AG10803 (cell line): ENCODE results near the gene MAP4K2.
A peak's percentile ranks its signal among the peaks of the same experiment; 100 is the strongest.

Experiments
- DNase-seq: peaks from one replicate; pipeline ENCODE4 v3.0.0; 2010; ENCODE audit warnings: low read depth
- H3K4me3 ChIP-seq: 2 replicates; pipeline ENCODE4 v1.5.1; 2011; ENCODE audit warnings: mild to moderate bottlenecking, low read length, control low read depth
- TF ChIP-seq, protein P1 (sequence below): conservative IDR thresholded peaks from 2 replicates; pipeline ENCODE4 v1.5.1; 2011; ENCODE audit warnings: mild to moderate bottlenecking, low read length, control low read depth, inconsistent platforms

Gene MAP4K2

DNA sequence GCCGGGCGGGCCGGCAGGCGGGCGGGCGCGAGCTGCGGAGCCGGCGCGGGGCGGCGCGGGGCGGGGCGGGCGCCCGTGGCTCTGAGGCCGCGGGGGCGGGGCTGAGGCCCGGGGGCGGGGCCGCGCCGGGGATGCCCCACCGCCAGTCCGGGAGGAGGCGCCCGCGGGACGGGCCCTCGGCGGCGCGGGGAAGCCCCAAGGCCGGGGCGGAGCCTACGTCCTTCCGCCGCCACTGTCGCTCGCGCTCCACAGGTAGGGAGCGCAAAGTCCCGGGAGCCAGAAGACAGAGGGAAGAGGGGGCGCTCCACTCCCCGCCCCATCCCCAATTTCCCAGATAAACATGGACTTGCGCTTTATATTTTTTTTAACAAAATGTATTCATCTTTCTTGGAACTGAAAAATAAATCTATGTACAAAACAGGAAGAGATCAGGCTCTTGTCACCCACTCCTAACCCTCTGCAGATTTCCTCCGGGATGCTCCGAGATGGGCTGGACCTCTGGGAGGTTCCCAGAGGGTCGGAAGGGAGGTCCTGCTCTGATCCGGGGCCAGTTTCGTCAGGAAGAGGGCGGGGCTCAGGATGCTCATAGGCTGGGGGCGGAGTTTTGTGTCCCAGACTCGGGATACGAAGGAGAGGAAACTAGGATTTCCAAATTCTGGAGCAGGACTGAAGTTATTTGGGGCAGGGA lies at the start of gene MAP4K2:
MAP4K2 (minus strand) TSS at position 57 of the 688 bp plus-strand sequence. CDS start 65 bp downstream, outside the sequence.
- TF ChIP-seq, protein P1, sequence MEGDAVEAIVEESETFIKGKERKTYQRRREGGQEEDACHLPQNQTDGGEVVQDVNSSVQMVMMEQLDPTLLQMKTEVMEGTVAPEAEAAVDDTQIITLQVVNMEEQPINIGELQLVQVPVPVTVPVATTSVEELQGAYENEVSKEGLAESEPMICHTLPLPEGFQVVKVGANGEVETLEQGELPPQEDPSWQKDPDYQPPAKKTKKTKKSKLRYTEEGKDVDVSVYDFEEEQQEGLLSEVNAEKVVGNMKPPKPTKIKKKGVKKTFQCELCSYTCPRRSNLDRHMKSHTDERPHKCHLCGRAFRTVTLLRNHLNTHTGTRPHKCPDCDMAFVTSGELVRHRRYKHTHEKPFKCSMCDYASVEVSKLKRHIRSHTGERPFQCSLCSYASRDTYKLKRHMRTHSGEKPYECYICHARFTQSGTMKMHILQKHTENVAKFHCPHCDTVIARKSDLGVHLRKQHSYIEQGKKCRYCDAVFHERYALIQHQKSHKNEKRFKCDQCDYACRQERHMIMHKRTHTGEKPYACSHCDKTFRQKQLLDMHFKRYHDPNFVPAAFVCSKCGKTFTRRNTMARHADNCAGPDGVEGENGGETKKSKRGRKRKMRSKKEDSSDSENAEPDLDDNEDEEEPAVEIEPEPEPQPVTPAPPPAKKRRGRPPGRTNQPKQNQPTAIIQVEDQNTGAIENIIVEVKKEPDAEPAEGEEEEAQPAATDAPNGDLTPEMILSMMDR: peak; percentile 19; the same call in 1 of the 2 replicates
- peak; percentile 74 for DNase-seq
- H3K4me3 ChIP-seq: peak within 1 kb of the TSS; percentile 77

DNA sequence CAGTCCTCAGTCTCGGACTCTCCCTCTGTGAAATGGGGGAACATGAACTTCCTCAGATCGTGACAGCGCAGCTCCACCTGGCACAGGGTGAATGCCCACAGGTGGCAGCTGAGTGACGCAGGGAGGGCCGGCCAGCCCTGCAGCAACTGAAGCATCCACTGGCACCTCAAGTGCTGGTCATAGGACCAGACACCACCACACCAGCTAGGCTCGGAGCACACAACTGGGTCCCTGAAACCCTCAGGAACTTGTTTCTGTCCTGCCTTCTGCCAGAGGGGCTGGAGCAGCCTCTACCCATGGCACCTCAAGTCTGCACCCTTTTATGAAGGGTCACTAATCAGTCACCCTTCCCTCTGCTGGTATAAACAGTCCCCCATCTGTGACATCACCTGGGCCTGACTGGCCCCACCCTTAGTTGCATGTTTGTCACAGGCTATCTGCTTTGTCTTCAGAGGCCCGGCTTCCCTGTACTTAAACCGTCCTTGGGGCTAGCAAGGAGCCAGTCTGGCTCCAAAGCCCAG lies 48.9 kb upstream of the MAP4K2 start:
- no peak for DNase-seq
- no peak overlapping the region for H3K4me3 ChIP-seq
- TF ChIP-seq, protein P1: no peak

DNA sequence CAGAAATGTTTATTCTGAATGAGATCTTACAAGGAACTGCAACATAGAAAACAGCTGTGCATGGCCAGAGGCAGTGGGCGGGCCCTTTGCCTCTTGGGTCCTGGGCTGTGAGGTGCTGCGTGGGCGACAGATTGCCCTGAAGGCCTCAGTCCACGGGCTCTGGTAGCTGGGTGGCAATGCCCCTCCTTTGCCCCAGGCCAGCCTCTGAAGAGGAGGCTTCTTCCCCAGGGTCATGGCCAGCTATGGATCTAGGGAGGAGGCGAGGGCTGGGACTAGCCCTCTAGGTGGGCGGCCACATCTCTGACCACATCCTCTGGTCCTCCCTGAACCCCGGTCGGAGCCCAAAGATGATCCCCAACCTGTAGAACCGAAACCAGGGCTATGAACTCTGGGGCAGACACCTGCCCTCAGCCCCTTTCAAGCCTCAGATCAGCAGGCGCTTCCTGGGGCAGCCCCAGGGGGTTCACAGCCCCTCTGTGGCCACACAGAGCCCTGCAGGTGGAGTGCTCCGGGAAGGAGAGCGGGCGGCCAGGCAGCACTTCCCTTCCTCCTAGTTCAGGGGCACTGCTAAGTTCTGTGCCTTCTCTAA lies 48.1 kb upstream of the MAP4K2 start:
- H3K4me3 ChIP-seq: no peak overlapping the region

DNA sequence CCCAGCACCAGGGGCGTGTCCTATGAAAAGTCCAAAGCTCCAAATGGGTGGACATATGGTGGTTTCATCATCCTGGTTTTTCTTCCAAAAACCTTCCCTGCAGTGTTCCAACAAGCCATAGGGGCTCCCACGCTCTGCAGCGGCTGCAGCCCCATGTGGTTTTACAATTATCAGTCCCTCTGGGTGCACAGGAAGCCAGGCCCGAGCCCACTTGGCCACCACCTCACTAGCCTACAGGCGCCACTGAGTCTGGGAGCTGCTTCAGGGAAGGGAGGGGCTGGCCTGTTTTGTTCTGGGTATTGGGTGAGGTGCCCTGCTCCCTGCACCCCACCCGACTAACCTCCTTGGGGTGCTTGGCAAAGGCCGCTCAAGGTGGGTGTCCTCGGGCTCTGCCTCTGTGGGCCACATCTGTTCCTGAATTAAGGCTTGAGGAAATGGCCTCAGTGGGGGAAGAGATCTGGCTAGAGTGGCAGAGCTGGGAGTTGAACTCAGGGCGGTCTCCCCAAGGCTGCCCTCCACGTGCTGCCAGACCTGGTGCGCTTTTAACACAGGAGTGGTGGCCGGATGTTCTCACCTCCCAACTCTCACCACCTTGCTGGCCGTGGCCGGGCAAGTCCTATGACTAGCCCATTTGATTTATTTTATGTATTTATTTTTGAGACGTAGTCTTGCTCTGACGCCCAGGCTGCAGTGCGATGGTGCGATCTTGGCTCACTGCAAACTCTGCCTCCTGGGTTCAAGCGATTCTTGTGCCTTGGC lies 46.8 kb upstream of the MAP4K2 start:
- no peak overlapping the region for H3K4me3 ChIP-seq
- TF ChIP-seq, protein P1: peak; percentile 49
- peak; percentile 60 for DNase-seq

More for the DNA sequence above, 48.1 kb upstream of the MAP4K2 start:
- no peak for DNase-seq
- TF ChIP-seq, protein P1: no peak

DNA sequence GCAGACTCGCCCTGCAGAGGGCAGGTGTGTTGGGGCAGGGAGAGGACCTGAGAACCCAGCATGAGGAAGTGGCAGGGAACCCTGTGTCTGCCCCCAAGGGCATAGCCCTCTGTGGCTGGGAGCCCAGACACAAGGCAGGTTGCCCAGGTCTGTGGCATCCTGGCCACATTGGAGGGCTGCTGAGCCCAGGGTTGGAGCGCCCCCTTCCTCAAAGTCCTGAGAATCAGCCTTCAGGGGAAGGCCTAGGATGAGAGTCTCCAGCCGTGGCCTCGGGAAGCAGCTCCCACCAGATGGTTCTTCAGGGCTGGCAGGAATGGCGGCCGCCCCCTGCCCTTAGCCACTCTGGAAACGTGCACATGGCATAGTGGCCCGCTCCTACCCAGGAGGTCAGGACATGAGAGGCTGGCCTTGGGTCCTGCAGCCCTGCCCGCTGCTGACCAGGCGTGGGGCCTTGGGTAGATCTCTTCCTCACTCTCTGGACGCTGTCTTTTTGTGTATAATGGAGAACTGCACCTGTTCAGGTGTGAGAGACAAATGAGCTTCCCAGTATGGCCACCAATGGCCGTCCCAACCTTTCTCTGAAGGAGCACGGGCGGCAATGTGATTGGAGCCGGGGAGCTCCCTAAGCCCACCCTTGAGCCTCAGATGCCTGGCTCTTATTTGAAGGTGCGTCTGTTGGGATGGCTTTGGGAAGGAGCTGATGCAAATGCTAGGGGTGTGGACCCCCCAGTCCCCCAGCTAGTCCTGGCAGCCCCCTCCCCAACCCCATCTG lies 46.0 kb upstream of the MAP4K2 start:
- DNase-seq: no peak
- TF ChIP-seq, protein P1: no peak
- no peak overlapping the region for H3K4me3 ChIP-seq

DNA sequence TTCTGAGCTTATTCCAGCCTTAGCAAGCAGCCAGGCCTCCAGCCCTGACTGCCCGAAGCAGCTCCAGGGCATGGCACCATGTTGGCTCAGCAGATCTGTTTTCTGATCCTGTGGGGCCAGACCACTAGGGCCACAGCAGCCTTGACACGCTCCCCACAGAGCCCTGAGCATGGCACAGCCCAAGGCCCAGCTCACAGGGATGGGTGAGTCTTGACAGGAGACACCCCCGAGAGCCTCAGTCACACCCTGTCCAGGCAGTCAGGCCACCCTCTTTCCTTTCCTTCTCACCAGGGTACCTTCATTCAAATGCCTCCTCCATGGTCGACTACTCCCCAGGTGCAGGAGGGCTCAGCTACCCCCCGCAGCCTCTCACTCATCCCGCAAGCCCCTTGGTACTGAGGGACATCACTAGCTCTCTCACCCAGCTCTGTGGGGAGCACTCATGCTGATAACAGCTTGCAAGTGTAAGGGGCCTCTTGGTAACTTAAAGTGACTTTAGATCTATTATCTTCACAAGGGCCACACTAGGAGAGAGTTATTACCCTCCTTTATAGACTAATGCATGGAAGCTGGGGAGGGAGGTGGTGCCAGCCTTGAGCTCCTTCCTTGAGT lies 45.3 kb upstream of the MAP4K2 start:
- DNase-seq: no peak
- no peak overlapping the region for H3K4me3 ChIP-seq
- TF ChIP-seq, protein P1: no peak
